ENCODE measurements around the gene SLC25A11.

DNA sequence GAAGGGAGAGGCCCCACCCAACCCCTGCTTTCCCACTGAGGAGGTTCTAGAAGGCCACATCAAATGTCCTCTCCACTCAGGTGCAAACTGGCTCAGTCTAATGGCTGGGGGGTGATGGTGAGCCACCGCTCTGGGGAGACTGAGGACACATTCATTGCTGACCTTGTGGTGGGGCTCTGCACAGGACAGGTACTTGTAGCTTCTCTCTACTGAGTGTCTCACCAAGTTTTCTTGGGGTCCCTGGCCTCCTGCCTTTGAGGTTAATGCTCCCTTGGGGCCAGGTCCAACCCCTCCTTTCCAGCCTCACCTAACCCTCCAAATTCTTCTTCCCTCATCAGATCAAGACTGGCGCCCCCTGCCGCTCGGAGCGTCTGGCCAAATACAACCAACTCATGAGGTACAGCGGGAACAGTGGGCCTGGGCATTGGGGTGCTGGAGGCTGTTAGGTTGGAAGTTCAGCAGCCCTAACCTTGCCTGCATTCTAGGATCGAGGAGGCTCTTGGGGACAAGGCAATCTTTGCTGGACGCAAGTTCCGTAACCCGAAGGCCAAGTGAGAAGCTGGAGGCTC lies 16.7 kb upstream of the SLC25A11 start:
- TF ChIP-seq, protein P1, sequence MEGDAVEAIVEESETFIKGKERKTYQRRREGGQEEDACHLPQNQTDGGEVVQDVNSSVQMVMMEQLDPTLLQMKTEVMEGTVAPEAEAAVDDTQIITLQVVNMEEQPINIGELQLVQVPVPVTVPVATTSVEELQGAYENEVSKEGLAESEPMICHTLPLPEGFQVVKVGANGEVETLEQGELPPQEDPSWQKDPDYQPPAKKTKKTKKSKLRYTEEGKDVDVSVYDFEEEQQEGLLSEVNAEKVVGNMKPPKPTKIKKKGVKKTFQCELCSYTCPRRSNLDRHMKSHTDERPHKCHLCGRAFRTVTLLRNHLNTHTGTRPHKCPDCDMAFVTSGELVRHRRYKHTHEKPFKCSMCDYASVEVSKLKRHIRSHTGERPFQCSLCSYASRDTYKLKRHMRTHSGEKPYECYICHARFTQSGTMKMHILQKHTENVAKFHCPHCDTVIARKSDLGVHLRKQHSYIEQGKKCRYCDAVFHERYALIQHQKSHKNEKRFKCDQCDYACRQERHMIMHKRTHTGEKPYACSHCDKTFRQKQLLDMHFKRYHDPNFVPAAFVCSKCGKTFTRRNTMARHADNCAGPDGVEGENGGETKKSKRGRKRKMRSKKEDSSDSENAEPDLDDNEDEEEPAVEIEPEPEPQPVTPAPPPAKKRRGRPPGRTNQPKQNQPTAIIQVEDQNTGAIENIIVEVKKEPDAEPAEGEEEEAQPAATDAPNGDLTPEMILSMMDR (IDR thresholded peaks at IDR 0.05), result no peak
- TF ChIP-seq POLR2A (IDR thresholded peaks at IDR 0.05), result no peak

All from vagina (tissue), 2 donors.